Measurements from ENCODE around the gene MBD3L3. TPM values are rescaled to one million over a fixed set of nuclear protein-coding genes. Genes with fewer than 3 reads are reported as not detected.
"Not testable (repeated sequence)": the region's sequence is repeated elsewhere in the genome, so short reads cannot be mapped to it uniquely, and the experiment has no call there.

MBD3L3 gene
- total RNA-seq, 6 donors from 2014 or later = not detected

DNA sequence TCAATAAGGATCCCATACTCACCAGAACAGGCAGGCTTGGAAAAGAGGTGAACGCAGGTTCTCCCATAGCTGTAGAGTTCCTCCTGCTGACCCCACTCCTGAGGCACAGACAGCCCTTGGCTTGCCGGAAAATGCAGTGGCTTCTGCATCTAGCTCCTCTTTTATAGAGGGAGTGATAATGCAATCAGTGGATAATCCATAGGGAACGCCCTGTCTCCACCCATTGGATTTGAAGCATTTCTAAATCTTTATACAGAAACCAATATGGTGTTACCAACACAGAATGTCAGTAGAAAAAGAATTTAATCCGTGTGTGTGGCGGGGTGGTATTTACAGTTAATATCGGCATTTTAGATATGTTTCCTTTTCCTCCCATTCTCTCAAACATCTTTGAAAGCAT lies 37.1 kb downstream of the MBD3L3 start, which contains the start of gene MBD3L2B:
TSS of gene MBD3L2B (minus strand) at position 101 of the 400 bp plus-strand sequence. CDS start at position 67, 34 bp downstream.
- not testable (repeated sequence) for DNase-seq; H3K9me3 ChIP-seq; ATAC-seq (ENCODE audit: low FRiP score in 2 of 2); H3K4me3 ChIP-seq; H3K36me3 ChIP-seq; H3K27ac ChIP-seq; H3K4me1 ChIP-seq; H3K27me3 ChIP-seq
- no CpG with 5 or more reads among the region's 6 CpGs for WGBS, 2 donors

DNA sequence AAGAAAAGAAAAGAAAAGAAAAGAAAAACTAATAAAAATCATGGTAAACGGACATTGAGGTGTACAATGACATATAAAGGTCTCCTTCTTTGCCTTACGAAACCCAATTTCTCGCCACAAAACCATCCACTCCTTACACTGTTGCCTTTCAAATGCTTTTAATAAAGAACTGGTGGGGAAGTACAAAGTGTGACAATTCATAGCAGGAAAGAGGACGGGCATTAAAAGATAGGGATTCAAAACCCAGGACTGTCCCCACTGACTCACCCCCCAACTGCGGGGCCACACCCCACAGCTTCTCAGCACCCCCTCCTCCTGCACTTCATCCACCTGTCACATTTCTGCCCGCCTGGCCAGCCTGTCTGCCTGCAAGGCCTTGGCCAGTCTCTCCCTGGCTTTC lies 39.6 kb downstream of the MBD3L3 start:
- no peak for TF ChIP-seq EP300 (IDR thresholded peaks at IDR 0.05)
- no peak for TF ChIP-seq POLR2AphosphoS5 (IDR thresholded peaks at IDR 0.05)
- no peak for TF ChIP-seq POLR2A (IDR thresholded peaks at IDR 0.05)
- TF ChIP-seq, protein P1, sequence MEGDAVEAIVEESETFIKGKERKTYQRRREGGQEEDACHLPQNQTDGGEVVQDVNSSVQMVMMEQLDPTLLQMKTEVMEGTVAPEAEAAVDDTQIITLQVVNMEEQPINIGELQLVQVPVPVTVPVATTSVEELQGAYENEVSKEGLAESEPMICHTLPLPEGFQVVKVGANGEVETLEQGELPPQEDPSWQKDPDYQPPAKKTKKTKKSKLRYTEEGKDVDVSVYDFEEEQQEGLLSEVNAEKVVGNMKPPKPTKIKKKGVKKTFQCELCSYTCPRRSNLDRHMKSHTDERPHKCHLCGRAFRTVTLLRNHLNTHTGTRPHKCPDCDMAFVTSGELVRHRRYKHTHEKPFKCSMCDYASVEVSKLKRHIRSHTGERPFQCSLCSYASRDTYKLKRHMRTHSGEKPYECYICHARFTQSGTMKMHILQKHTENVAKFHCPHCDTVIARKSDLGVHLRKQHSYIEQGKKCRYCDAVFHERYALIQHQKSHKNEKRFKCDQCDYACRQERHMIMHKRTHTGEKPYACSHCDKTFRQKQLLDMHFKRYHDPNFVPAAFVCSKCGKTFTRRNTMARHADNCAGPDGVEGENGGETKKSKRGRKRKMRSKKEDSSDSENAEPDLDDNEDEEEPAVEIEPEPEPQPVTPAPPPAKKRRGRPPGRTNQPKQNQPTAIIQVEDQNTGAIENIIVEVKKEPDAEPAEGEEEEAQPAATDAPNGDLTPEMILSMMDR (IDR thresholded peaks at IDR 0.05) = no peak
- no peaks in the 10 kb centered on the region for H3K9me3 ChIP-seq
- H3K4me1 ChIP-seq = no peaks in the 10 kb centered on the region
- ATAC-seq (ENCODE audit: low FRiP score in 2 of 2) (no peak), DNase-seq (no peak)
- H3K4me3 ChIP-seq = no peak overlapping the region
- H3K27ac ChIP-seq = no peak overlapping the region
- H3K27me3 ChIP-seq = no peaks in the 10 kb centered on the region
- WGBS, 2 donors = 81 to 92% methylated on average over 6 of the region's 6 CpGs
- H3K36me3 ChIP-seq = no peaks in the 10 kb centered on the region

DNA sequence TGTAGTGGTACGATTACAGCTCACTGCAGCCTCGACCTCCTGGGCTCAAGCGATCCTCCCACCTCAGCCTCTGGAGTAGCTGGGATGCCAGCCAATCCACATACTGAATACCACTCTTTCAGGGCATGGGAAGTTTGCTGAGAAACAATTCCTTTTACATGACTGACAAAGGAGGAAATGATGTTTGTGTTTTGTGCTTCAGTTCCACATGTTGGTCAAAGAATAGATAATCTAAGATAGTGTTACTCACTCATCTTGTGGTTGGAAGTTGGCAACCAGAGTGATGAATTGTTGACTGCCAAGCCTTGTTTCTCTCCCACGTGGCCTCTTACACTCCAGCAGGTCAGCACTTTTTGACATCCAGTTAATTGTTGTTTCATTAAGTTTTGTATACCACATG lies 44.8 kb downstream of the MBD3L3 start:
- H3K36me3 ChIP-seq = no peaks in the 10 kb centered on the region
- H3K27ac ChIP-seq = no peak overlapping the region
- ATAC-seq (ENCODE audit: low FRiP score in 2 of 2) (peak in 1 of 2 donors; percentile 64), DNase-seq (no peak)
- H3K4me1 ChIP-seq = no peaks in the 10 kb centered on the region
- 61 to 65% methylated on average over 4 of the region's 4 CpGs for WGBS, 2 donors
- no peak for TF ChIP-seq EP300 (IDR thresholded peaks at IDR 0.05)
- TF ChIP-seq, protein P1 (IDR thresholded peaks at IDR 0.05) = no peak
- TF ChIP-seq POLR2A (IDR thresholded peaks at IDR 0.05) = no peak
- TF ChIP-seq POLR2AphosphoS5 (IDR thresholded peaks at IDR 0.05) = no peak
- H3K4me3 ChIP-seq = no peak overlapping the region
- no peaks in the 10 kb centered on the region for H3K27me3 ChIP-seq
- no peaks in the 10 kb centered on the region for H3K9me3 ChIP-seq

DNA sequence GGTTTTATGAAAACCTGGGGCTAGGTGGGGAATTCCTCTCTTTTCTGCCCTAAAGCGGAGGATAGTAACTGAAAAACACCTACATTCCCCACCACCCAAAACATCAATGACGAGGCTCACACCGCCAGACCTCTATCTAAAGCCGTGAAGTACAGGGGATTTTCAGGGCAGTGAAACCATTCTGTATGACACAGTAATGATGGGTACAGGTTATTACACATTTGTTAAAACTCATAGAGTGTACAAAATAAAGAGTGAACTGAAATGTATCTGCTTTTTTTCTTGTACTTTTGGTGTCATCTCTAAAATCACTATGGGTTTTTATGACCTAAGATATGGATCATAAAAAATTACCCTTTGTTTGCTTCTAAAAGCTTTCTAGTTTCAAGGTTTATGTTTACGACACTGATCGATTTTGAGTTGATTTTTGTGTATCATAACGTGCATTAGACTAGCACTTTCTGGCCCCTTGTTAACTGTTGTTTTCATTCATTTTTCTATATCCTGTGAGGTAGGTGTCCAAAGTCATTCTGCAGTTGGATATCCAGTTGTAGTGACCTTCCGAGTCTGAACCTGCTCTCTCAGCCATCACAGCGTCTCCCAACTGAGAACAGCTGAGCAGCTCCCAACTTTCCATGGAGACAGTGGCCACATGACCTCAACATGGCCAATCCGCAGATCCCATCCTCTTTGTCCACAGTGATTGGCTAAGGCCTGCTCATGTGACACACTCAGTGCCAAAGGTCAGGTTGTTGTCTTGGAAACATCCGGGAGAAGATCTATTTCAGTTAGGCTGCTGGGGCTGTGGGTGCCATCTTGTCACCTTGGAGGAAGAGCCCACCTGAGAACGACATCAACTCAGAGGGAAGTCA lies 47.5 kb downstream of the MBD3L3 start:
- H3K36me3 ChIP-seq = no peaks in the 10 kb centered on the region
- DNase-seq (no peak), ATAC-seq (ENCODE audit: low FRiP score in 2 of 2) (no peak)
- H3K27me3 ChIP-seq = no peaks in the 10 kb centered on the region
- TF ChIP-seq POLR2AphosphoS5 (IDR thresholded peaks at IDR 0.05) = no peak
- no peak for TF ChIP-seq POLR2A (IDR thresholded peaks at IDR 0.05)
- no peak for TF ChIP-seq EP300 (IDR thresholded peaks at IDR 0.05)
- TF ChIP-seq, protein P1 (IDR thresholded peaks at IDR 0.05) = no peak
- H3K4me1 ChIP-seq = no peaks in the 10 kb centered on the region
- H3K27ac ChIP-seq = no peak overlapping the region
- 77 to 90% methylated on average over 8 to 12 of the region's 12 CpGs for WGBS, 2 donors
- no peaks in the 10 kb centered on the region for H3K9me3 ChIP-seq
- H3K4me3 ChIP-seq = no peak overlapping the region

DNA sequence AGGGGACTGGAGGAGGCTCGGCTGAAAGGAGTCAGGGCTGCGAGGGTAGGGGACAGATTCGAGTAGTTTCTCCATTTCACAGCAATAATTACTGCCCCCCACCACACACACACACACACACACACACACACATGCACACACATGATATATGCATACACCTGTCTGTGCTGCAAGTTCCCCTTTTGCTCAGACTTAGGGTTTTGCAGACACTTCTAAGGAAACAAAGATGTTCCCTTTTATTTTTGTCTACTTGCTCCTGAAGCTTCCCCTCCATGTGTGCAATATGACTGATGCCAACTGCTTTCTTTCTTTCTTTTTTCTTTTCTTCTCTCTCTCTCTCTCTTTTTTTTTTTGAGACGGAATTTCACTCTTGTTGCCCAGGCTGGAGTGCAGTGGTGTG lies 50.6 kb downstream of the MBD3L3 start:
- H3K27me3 ChIP-seq = no peaks in the 10 kb centered on the region
- no peak for ATAC-seq (ENCODE audit: low FRiP score in 2 of 2)
- WGBS, 2 donors = 55 to 58% methylated on average over 4 of the region's 4 CpGs

More for the DNA sequence above, 50.6 kb downstream of the MBD3L3 start:
- no peaks in the 10 kb centered on the region for H3K4me1 ChIP-seq
- TF ChIP-seq POLR2A (IDR thresholded peaks at IDR 0.05) = no peak
- TF ChIP-seq, protein P1 (IDR thresholded peaks at IDR 0.05) = no peak
- no peak for TF ChIP-seq POLR2AphosphoS5 (IDR thresholded peaks at IDR 0.05)
- no peak for TF ChIP-seq EP300 (IDR thresholded peaks at IDR 0.05)
- no peaks in the 10 kb centered on the region for H3K36me3 ChIP-seq
- no peak for DNase-seq
- no peaks in the 10 kb centered on the region for H3K9me3 ChIP-seq
- H3K27ac ChIP-seq = no peak overlapping the region
- H3K4me3 ChIP-seq = no peak overlapping the region

Other genes starting within 250 kb of the MBD3L3 start
- 1 to 10 TPM in 5 of 6 donors, under 1 TPM in 1; 0.79 to 7.3 (median 4.3) TPM for gene ADGRE1, start 171.1 kb downstream of the MBD3L3 start, total RNA-seq
- gene MBD3L2B, start 37.2 kb downstream of the MBD3L3 start, total RNA-seq = not detected
- not detected for gene MBD3L5, start 28.1 kb downstream of the MBD3L3 start, total RNA-seq
- gene MBD3L4, start 18.5 kb downstream of the MBD3L3 start, total RNA-seq = not detected
- gene MBD3L2, start 9.4 kb downstream of the MBD3L3 start, total RNA-seq = not detected
- 10 to 100 TPM in 3 of 6 donors, 1 to 10 TPM in 3; 2.4 to 22.0 (median 9.9) TPM for gene ZNF557, start 11.0 kb upstream of the MBD3L3 start, total RNA-seq
- gene INSR, start 235.7 kb upstream of the MBD3L3 start, total RNA-seq = 100 to 1,000 TPM in 1 of 6 donors, 10 to 100 TPM in 5; 32.4 to 142 (median 49.9) TPM

Data from upper lobe of left lung (tissue), 6 donors.